ENCODE results near the gene SMURF1.

The SMURF1 gene

GRCh38 chr7:99184532-99185218, 40.8 kb upstream of the SMURF1 start:
- POLR2A ChIA-PET (ENCODE audit: low non-redundant PET) = interaction anchor here (0.6 kb wide), 1 partner anchor 32 kb away, joined by 3 read pairs; no protein-coding TSS in a partner anchor

DNA sequence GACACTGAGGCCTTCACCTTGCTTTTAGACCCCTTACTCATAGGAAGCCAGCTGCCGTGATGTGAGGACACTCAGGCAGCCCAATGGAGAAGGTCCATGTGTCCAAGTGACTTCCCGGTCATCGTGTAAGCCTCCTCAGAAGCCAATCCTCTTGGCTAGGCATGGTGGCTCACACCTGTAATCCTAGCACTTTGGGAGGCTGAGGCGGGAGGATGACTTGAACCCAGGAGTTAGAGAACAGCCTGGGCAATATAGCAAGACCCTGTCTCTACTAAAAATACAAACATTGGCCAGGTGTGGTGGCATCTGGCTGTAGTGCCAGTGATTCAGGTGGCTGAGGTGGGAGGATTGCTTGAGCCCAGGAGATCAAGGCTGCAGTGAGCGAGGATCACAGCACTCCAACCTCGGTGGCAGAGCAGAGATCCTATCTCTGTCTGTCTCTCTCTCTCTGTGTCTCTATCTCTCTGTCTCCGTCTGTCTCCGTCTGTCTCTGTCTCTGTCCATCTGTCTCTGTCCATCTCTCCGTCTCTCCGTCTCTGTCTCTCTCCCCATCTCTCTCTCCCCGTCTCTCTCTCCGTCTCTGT, 36.3 kb upstream of the SMURF1 start:
- CTCF ChIA-PET = no interaction called here

More at GRCh38 chr7:99184532-99185218, 40.8 kb upstream of the SMURF1 start:
- DNase-seq (ENCODE audit: low spot score) = no peak
- no peak for TF ChIP-seq CTCF (conservative IDR thresholded peaks at IDR 0.05; ENCODE audit: low read depth)
- CTCF ChIA-PET = interaction anchor here (0.6 kb wide), 2 partner anchors 14 to 38 kb away, joined by 4 to 7 read pairs; no protein-coding TSS in a partner anchor
- no peak overlapping the region for H3K27ac ChIP-seq

DNA sequence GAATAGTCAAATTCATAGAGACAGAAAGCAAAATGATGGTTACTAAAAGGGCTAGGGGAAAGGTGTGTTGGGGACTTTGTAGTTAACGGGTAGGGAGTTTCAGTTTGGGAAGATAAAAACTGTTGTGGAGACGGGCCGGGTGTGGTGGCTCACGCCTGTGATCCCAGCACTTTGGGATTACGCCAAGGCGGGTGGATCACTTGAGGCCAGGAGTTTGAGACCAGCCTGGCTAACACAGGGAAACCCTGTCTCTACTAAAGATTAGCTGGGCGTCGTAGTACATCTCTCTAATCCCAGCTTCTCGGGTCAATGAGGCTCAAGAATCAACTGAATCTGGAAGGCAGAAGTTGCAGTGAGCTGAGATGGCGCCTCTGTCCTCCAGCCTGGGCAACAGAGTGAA, 33.3 kb upstream of the SMURF1 start:
- H3K27ac ChIP-seq = no peak overlapping the region
- no peak for DNase-seq (ENCODE audit: low spot score)
- ChIA-PET POLR2A (ENCODE audit: low non-redundant PET) (no interaction called here), CTCF (no interaction called here)
- no peak for TF ChIP-seq CTCF (conservative IDR thresholded peaks at IDR 0.05; ENCODE audit: low read depth)

More for the DNA sequence above, 36.3 kb upstream of the SMURF1 start:
- POLR2A ChIA-PET (ENCODE audit: low non-redundant PET) = no interaction called here
- TF ChIP-seq CTCF (conservative IDR thresholded peaks at IDR 0.05; ENCODE audit: low read depth) = no peak
- H3K27ac ChIP-seq = no peak overlapping the region
- no peak for DNase-seq (ENCODE audit: low spot score)

GRCh38 chr7:99173787-99174186, 29.9 kb upstream of the SMURF1 start:
- DNase-seq (ENCODE audit: low spot score) = no peak
- ChIA-PET POLR2A (ENCODE audit: low non-redundant PET) (no interaction called here), CTCF (interaction anchor here (0.6 kb wide), 1 partner anchor 101 kb away, joined by 3 read pairs; no protein-coding TSS in a partner anchor)
- H3K27ac ChIP-seq = no peak overlapping the region
- TF ChIP-seq CTCF (conservative IDR thresholded peaks at IDR 0.05; ENCODE audit: low read depth) = no peak

GRCh38 chr7:99171731-99172130, 27.8 kb upstream of the SMURF1 start:
- no peak for DNase-seq (ENCODE audit: low spot score)
- ChIA-PET CTCF (interaction anchor here (0.6 kb wide), 1 partner anchor 71 kb away, joined by 3 read pairs; no protein-coding TSS in a partner anchor), POLR2A (ENCODE audit: low non-redundant PET) (no interaction called here)
- TF ChIP-seq CTCF (conservative IDR thresholded peaks at IDR 0.05; ENCODE audit: low read depth) = no peak
- H3K27ac ChIP-seq = no peak overlapping the region

- no peak overlapping the region for H3K27ac ChIP-seq
- no peak for DNase-seq (ENCODE audit: low spot score)
- no peak for TF ChIP-seq CTCF (conservative IDR thresholded peaks at IDR 0.05; ENCODE audit: low read depth)
- CTCF ChIA-PET = interaction anchor here (0.6 kb wide), 1 partner anchor 14 kb away, joined by 4 read pairs; no protein-coding TSS in a partner anchor
- POLR2A ChIA-PET (ENCODE audit: low non-redundant PET) = no interaction called here
Measured at GRCh38 chr7:99170730-99171074, 26.8 kb upstream of the SMURF1 start.
